HG03159 (cell line): ENCODE data around the gene NSD2.

Experiments used
- ATAC-seq: cut with Tn5 transposase; IDR thresholded peaks from one replicate; pipeline ENCODE4 v1.9.1; 2021; ENCODE audit warnings: mild to moderate bottlenecking, moderate library complexity; ENCODE audit not compliant: unreplicated experiment

The NSD2 gene

DNA sequence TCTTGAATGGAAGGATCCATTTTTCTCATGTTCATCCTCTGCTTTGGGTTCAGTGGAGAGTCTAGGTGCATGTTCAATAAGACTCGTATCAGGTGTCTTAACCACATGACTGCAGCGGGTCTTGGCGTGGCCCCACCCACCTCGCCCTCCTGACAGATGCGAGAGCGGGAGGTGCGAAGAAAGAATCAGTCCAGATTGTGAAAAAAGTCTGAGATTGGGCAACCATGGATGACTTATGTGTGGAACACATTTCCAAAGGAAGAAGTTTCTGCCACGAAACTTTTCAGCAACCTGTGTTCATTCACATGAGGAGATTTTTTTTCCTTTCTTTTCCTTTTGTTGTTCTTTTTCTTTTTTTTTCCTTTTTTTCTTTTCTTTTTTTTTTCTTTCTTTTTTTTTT, 66.8 kb downstream of the NSD2 start:
- no peak for ATAC-seq

DNA sequence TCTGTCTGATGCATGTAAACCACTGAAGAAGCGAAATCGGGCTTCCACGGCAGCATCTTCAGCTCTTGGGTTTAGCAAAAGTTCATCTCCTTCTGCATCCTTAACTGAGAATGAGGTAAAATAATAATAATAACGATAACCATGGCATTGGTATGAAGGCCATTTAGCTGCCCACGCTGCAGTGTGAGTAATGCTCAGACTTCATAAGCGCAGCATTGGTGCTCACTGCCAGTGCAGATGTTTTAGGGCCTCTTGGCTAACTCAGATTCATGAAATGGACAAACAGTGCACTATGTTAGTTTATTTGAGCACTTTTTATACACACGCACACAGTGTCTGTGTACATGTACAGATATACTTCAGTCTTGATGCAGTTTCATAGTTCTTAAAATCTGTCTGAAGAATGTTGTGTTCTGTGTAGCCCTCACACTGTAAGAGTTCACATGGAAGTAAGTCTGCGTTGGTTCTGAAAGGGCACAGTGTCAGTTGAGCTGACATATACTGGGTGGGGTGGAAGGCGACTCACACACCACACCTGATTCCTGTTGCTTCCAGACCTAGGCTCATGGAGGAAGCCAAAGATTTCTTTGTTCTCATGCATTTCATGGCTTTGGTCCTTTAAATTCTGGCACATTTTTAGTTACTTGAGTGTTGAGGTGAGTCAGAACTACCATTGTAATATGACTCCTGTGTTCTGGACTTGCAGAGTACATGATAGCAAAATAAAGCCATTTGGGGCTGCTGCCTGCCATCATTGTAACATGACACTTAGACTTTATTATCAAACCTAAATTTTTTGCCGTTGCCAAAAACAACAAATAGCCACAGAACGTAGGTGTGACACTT, 68.7 kb downstream of the NSD2 start:
- ATAC-seq = no peak

DNA sequence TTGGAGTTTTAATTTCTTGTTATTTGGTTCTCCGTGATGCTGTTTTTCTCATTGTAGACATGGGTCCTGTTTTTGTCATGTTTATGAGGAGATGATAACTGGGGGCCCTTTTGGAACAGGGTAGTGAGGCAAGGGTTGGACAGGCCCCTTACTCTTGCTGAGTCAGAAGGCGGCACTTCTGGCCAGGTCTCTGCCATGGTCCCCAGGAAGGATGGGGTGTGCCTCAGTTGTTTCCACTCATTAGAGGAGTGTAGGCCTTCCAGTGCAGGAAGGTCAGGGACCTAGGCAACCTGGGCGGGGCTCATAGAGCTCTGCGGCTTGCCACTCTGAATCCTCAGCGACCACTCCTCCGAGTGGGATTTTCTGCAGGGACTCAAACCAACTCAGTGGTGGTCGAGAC, 69.4 kb downstream of the NSD2 start:
- no peak for ATAC-seq

DNA sequence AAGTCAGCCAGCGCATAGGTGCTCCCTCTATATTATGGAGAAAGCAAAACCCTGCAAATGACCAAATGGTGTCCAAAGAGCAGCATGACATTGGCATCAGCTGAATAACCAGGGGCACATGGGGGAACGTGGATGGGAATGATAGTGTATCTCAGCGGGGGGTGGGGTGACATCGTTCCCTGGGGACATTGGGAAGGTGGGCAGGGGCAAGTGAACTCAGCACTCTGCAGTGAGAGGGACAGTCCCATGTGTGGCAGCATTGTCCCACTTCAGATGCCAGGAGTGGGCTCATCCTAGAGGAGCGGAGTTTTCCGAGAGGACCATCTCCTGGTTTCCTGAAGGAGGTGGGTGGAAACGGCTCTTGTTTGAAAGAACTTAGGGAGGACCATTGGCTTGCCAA, 72.7 kb downstream of the NSD2 start:
- ATAC-seq = no peak

DNA sequence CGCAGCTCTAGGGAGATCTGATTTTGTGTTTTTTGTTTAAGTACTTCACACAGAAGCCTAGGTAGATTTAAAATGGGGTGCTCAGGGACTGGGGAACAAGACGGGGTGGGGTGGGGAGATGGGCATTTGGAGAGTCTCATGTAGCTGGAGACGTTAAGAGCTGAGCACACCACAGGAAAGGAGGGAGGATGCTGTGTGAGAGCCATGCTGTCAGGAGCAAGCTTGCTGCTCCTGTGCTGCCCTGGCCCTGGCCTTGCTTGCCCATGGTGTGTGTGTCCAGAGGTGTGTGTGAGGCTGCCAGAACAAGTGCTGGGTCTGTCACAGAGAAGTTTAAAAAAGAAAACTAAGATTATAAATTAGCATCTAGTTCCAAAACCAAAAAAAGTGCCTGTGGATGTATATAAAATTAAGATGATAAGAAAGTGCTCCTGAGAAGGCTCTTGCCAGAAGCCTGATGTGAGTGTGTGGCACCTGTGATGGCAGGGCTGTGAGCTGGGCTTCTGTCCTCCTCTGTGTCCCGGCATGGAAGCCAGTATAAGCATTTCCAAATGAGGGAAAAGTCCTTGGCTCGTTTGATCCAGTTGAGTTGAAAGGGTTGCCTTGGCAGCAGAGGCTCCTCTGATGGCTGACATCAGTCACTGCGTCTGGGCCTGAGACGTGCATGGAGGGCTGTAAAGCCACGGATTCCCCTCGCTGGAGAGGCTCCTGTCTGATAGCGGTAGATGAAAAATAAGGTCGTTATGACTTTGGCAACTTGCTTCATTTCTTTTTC, 74.1 kb downstream of the NSD2 start:
- no peak for ATAC-seq

DNA sequence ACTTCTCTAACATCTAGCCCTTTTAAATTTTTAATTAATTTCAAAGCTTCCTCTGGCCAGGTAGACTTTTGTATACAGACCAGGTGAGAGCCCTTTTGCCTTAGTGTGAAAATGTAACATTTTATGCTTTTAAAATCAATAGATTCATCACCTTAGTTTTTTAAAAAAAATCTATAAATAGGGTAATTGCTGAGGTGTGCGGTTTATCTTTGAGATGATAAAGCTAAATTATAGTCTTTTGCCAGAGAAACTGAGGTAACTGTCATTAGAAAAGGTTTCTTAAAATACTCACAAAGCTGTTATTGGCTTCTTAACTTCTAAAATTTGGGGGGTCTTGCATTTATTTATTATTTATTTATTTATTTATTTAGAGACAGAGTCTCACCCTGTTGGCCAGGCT, 74.7 kb downstream of the NSD2 start:
- ATAC-seq = no peak

DNA sequence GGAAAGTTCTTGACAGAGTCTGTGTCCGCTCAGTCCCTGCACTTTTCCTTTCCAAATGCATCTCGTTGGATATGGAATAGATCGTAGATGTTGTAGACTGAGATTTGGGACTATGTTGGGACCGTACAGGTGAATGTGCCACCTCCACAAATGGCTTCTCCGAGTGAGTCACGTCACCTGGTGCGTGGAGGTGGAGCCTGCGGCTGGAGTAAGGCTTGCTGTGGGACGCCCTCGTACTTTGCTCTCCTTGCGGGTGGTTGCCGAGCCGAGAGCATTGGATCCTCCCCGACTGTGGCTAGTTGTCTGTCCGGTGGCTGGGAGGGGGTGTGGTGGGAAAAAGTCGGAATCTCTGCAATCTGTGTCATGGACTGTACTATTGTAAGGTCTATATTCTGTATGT, 77.0 kb downstream of the NSD2 start:
- ATAC-seq = no peak

DNA sequence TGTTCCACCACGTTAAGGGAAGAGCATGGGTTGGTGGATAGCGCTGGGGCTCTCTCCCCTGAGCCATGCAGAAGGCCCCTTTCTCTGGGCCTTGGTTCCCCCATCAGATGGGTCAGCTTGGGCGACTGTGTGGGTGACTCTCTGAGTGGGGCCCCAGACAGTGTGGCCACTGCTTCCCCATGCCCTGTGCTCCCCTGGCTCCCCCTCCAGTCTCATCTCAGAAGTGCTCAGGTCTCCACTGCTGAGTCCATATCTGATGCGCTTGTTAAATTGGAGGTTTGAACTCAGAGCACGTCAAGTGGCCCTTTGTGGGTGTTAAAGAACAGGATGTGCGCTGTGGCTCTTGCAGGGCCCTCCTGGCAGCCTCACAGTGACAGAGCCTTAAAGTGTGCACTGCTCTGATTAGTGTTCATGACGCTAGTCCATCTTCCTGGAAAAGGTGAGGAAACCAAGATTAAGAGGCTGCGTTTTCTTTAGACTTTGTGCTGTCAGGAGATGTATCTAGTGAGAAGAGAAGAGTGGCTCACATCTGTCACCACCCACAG, 77.8 kb downstream of the NSD2 start:
- no peak for ATAC-seq

DNA sequence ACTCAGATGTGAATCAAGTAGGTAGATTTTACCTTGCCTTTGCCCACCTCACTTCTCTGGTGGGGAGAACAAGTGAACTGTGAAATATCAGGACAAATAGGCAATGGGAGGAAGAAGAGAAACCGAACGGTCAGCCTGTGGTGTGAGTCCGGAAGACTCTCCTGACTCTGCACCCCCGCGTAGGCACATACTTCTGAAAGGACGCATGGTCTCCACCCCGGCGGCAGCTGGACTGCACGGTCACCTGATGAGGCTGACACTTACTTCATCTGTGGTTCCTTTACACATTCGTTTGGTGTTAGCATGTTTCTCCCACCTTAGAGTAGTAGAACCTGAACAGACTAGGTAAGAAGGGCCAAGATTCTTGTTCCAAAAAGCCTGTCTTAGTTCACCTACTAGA, 79.2 kb downstream of the NSD2 start:
- ATAC-seq = no peak

DNA sequence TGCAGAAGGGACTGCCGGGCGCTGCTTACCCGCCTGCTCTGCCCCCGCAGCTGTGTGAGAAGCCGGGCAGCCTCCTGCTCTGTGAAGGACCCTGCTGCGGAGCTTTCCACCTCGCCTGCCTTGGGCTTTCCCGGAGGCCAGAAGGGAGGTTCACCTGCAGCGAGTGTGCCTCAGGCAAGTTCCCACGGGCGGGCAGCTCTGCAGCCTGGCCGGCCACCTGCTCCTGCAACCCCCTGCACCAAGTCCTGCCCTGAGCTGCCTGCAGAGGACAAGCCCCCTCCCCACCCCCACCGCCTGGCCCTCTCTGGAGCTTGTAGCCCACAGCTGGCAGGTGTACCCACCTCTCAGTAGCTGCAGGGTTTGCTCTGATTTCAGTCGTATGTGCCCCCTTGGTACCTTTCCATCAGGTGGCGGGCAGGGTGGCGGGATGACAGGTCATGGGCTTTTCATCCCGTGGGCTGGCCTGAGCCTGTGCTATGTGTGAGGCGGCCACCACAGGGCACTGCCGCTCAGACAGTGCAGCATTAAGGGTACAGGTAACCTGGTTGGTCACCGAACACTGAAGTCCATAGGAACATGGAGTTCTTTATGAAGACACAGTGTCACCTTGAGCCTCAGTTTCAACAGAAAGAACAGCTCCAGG, 81.0 kb downstream of the NSD2 start:
- ATAC-seq = no peak

DNA sequence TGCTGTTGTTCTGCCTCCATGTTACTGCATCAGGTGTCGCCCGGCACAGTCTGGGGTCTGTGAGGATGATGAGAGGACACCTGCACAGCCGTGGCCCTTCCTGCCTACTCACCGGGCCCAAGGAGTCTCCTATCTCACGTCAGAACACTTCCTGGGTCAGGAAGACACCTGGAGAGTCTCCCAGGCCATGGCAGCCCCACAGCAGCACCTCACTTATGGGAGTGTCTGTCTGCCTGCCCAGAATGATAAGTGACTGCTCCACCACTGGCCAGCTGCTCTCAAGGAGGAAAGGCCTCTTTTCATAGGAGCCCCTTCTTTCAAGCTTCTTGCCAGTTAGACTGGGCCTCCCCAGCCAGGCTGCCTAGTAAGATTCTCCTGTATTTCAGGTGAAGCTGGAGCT, 81.5 kb downstream of the NSD2 start:
- ATAC-seq = no peak

DNA sequence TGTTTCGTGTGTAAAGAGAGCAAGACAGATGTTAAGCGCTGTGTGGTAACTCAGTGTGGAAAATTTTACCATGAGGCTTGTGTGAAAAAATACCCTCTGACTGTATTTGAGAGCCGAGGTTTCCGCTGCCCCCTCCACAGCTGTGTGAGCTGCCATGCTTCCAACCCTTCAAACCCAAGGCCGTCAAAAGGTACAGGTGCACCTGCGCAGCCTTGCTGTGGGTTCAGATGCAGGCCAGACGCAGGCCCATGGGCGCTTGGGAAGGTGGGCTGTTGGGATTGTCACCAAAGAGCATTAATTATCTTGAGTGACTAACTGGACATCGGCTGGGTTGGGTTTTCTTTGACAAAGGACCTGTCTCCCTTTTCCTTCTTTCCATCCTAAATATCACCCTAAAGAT, 82.1 kb downstream of the NSD2 start:
- no peak for ATAC-seq

DNA sequence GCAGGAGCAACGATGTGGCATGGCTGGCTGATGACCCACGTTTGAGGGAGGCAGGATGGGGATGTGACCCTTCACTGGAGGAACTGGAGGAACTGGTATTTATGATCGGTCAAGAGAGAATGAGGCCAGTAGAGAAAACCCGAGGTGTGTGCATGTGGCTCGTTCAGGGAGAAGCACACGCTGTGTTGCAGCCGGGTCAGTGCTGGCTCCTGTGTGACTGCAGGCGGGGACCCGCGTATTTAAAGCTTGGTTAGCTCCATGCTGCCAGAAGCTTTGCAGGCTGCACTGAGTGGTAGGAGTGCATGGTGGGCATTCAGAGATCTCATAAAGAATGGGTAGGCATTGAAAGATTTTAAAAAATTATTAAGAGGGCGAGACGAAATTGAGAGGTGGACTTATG, 85.4 kb downstream of the NSD2 start:
- no peak for ATAC-seq

DNA sequence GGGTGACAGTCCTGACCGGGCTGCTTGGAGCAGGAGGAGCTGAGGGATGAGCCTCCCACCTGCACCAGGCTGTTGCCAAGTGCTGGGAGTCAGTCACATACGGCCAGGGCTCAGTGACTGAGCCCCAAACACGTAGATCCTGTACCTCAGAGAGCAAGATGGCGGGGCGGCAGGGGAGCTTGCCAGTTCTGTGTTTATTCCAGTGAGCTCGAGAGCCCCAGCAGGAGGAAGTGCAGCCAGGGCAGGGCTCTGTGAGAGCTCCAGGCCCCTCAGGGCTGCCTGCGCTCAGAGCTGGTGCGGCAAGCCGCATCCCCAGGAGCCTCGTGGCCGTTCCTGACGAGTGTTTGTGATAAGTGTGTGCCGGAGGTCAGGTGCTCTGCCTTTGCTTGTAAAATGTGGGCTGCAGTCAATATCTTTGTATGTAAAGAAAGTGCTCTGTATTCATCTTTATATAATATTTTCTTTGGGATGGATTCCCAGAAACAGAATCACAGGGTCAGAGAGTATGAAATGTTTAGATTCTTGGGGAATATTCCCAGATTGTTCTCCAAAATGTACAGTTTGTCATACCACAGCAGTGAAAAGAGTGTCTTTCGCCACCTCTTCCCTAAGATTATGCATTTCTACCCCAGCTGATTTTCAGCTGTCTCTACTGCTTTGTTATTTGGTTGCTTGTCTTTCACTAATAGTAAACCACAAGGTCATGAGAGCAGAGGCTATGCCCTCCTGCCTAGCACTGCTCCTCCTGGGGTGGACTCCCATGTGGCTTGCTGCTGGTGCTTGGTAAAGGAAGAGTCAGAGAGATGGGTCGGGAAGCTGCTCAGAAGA, 87.3 kb downstream of the NSD2 start:
- no peak for ATAC-seq

DNA sequence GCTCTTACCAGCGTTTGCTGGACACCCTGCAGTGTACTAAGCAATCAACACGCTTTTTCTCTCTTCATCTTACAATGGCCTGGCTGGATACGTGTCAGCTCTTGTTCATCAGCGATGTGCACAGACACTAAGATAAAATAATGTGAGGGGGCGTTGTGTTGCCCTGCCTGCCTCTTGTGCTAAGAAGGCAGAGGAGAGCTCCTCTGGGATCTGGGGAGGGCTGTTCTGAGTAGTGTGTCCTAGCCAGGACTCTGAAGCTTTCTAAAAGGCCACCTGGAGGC, 87.9 kb downstream of the NSD2 start:
- ATAC-seq = no peak

DNA sequence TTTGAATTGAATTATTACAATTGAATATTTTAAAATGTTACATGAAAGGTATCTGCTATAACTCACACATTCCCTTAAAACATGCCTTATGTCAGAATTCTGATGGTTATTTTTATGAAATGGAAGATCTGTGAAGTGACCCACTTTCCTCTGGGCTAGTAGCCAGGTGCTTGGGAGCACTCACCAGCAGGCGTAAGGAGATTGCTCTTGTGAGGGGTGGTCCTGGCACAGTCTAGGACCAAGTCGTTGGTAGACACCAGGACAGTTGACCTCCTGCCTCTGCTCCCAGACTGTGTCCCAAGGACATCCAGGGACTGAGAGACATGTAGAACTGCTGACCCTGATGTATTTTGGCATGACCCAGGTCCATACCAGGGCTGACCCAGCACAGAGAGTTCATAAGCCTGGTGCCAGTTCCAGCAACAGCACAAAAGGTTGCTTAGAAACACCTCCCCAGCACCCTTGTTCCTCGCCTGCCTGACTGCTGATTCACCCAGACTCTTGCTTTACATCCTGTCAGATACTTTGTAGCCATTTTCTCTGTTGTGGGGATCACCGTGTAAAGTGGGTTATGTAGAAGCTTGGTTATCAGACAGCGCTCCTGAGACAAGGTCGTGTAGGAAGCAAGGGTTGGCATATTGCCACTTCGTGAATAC, 89.1 kb downstream of the NSD2 start:
- ATAC-seq = no peak

DNA sequence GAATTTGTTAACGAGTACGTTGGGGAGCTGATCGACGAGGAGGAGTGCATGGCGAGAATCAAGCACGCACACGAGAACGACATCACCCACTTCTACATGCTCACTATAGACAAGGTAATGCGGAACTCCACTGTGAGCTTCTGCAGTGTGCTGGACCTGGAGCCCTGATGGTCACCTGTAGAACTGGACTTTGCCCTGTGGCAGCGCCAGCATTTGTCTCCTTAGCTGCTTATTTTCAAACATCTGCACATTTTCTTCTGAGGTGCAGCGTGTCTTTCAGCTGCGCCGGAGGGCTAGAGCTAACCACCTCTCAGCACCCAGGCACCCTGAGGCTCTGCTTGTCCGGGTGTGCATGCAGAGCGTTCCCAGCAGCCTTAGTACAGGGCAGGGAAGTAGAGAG, 89.8 kb downstream of the NSD2 start:
- no peak for ATAC-seq

DNA sequence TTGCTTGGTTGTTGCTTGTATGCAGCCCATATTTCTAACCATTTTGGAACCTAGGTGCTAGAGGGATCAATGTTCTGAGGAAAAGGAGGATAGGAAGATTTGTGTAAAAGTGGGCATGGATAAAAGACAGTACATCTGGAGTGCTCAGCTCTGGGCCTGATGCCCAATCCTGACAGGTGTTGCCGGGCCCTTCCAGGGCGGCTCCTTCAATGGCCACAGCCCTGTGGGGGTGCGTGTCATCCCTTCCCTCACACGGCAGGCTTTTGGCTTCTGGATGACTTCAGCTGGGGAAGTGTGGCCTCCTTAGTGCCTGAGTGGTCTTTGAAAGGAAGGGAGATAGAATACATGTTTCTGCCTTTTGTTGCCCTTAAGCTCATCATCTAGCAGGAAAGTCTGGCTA, 90.4 kb downstream of the NSD2 start:
- no peak for ATAC-seq

DNA sequence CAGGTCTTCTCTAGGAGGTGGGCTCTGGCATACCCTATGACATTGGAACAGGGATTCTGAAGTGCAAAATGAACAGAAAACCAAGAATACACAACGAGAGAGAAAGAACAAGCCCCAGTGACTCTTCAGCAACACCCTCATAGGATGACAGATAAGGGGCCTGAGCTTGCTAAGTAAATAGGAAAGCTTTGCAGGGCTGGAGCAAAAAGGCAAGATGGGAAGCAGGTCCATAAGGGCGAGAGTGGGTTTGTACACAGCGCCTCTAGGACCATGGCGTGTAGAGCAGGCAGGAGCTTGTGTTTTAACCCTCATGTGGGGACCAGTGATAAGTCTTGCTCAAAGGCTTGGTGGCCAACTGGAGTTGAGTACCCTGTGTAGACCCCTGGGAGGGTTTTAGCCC, 91.8 kb downstream of the NSD2 start:
- ATAC-seq = no peak

DNA sequence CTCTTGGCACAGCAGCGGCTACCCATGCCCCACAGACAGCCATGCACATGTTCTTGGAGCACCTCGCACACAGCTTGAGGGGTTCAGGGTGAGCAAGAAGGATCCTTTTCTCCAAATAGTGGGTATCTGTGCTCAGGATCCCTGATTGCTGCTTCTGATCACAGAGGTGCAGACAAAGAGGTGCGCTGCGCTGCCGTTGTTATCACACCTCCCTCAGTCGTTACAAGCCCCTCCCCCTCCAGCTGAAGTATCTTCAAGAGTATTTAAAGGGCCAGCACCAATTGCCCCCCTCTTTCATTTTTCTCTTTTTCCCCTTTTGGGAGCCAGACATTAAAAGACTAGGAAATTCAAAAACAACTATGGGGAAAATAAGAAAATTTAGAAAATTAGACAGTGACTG, 93.2 kb downstream of the NSD2 start:
- no peak for ATAC-seq

DNA sequence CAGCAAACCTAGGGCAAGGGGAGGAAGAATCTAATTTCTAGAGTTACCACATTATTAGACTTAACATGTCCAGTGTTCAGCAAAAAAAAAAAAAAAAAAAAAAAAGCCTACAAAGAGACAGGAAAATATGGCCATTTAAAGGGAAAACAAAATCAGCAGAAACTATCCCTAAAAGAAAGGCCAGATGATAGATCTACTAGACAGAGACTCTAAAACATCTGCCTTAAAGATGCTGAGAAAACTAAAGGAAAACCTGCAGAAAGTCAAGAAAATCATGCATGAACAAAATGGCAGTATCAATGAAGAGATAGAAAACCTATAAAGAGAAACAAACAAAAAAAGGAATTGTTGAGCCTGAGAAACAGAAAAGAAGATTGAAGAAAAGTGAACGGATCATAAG, 93.8 kb downstream of the NSD2 start:
- ATAC-seq = no peak
